NCI-H82 (cell line): ENCODE measurements around the gene CAP2.
A peak's percentile ranks its signal among the peaks of the same experiment; 100 is the strongest.

ENCODE experiments used
- DNase-seq: peaks from one replicate; lab custom pipeline; 2025; lab: John Stamatoyannopoulos, UW

Gene CAP2

GRCh38 chr6:17392978-17393891, at the start of gene CAP2:
TSS of gene CAP2 (plus strand) at chr6:17393595. CDS start at chr6:17421556, 27,961 bp downstream.
- peak; percentile 73 for DNase-seq

- DNase-seq, result no peak
Measured at GRCh38 chr6:17347012-17347411, 46.4 kb upstream of the CAP2 start.

GRCh38 chr6:17349427-17349826, 44.0 kb upstream of the CAP2 start:
- no peak for DNase-seq

DNA sequence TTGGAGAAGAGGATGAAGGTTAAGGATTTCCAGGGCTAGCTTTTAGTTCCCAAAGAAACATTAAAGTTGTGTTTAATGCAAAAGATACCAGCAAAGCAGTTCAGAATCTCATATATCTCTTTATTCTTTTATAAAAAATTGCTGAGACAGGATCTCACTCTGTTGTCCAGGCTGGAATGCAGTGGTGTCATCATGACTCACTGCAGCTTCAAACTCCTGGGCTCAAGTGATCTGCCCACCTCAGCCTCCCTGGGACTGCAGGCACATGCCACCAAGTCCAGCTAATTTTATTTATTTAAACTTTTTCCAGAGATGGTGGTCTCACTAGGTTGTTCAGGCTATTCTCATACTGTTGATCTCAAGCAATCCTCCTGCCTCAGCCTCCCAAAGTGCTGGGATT, 41.1 kb upstream of the CAP2 start:
- DNase-seq, result no peak

DNA sequence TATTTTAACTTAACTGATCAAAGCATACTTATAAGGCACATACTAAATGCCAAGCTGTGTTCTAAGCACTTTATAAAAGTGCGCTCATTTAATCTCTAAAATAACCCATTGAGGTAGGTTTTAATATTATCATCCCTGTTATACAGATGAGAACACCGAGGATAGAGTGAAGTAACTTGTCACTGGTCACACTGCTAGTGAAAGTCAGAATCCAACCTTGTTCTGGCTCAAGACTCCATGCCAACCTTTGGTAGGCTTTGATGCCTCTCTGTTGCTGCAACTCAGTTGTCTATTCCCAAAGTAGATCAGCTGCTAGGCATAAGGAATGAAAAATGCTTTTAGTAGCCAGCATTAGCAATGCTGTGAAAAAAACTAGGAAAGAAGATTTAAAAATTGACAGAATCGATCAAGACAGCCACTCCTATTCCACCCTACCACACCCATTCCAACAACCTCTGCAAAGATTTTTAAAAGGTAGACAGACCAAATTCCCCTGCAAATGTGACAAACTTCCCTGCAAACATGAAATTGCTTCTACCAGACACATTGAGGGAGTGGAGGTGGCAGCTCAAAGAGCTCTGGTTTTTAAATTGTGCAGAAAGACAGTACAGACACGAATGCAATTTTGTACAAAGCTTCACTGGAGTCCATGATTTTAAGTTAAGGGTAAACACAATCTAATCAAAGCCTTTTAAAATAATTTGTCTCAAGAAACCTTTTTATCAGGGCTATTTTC, 39.8 kb upstream of the CAP2 start:
- DNase-seq, result no peak

DNA sequence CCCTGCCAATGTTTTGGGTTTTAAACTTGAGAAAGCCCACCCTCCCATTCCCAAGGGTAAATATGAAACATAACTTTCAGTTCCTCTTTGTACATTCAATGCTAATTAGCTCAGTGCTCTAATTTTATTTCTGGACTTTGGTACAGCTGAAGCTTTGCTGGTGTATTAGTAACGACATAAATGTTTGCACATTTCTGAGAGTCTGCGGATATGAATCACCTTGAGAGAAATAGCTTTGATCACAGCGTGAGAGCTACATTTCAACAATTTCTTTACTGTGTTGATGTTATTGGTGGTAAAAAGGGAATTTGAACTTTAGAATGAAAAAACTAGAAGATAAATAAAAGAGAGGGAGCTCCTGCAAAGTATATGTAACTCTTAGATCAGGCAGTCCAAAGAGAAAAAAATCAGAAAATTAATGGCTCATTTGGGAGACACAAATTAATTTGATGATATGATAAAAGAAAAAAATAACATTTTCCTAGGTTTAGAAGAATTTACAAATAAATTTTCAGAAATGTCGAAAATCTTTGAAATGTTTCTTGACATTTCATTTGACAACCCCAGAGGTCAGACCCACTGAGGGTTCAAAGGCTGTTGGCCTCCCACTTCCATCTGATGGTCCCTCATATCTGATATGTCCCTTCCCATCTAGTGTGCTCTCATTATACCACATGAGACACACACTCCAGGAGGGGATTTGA, 38.5 kb upstream of the CAP2 start:
- DNase-seq, result no peak

DNA sequence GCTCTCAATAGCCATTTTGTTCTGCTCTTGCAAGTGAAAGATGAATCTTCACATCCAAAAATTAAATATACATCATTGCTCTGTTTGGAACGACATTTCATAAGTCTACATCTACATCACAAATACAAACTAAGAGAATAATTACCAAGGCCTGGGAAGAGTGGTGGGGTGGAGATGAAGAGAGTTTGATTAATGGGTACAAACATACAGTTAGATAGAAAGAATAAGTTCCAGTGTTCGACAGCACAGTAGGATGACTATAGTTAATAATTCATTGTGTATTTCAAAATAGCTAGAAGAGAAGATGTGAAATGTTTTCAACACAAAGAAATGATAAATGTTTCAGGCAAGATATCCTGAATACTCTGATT, 38.0 kb upstream of the CAP2 start:
- no peak for DNase-seq

DNA sequence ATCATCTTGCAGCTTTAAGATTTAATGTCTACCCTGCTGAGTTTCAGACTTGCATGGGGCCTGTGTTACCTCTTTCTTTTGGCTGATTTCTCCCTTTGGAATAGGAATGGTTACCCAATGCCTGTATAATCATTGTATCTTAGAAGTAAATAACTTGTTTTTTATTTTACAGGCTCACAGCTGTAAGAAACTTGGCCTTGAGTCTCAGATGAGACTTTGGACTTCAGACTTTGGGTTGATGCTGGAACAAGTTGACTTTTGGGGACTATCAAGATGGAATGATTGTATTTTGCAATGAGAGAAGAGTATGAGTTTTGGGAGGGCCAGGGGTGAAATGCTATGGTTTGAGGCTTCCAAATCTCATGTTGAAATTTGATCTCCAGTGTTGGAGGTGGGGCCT, 34.9 kb upstream of the CAP2 start:
- no peak for DNase-seq

DNA sequence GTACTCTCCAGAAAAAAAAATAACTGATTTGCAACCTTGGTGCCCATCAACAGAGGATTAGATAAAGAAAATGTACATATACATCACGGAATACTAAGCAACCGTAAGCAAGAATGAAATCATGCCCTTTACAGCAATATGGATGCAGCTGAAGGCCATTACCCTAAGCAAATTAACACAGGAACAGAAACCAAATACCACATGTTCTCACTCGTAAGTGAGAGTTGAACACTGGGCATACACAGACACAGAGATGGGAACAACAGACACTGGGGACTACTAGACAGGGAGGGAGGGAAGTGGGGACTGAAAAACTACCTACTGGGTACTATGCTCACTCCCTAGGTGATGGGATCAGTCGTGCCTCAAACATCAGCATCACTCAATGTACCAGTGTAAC, 32.8 kb upstream of the CAP2 start:
- DNase-seq, result no peak

GRCh38 chr6:17361013-17361412, 32.4 kb upstream of the CAP2 start:
- no peak for DNase-seq

DNA sequence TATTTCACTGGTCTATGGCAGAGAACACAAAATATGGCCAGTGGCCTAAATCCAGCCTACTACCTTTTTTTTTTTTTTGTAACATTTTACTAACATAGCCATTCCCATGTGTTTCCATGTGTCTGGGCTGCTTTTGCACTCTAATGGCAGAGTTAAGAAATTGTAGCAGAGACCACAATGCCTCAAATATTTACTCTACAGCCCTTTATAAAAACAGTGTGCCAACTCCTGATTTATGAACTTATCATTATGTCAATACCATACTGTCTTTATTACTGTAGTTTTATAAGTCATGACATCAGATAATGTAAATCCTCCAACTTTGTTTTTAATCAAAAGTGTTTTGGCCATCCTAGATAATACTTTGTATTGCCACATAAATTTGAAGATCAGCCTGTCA, 27.4 kb upstream of the CAP2 start:
- no peak for DNase-seq

GRCh38 chr6:17367868-17368267, 25.5 kb upstream of the CAP2 start:
- no peak for DNase-seq

GRCh38 chr6:17381424-17382147, 11.8 kb upstream of the CAP2 start:
- DNase-seq, result no peak

DNA sequence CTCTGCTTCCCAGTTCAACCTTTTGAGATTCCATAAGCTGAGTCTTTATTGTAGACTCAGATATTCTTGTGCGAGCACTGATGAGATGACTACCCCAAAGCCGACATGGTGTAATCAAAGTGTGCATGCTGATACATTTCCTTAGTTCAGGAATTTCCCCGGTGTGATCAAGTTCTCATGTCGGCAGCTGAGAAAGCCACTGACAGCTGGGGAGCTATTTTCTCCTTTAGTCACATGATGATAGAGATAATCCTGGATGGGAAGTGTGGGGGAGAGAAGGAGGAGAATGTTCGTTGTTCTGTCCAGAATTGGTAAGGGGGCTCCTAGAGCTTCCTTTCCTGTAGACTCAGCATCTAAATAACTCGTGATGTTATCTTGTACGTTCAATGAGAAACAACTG, 7.7 kb upstream of the CAP2 start:
- DNase-seq, result peak; percentile 74

- DNase-seq, result no peak
Measured at GRCh38 chr6:17388365-17388764, 5.0 kb upstream of the CAP2 start.

DNA sequence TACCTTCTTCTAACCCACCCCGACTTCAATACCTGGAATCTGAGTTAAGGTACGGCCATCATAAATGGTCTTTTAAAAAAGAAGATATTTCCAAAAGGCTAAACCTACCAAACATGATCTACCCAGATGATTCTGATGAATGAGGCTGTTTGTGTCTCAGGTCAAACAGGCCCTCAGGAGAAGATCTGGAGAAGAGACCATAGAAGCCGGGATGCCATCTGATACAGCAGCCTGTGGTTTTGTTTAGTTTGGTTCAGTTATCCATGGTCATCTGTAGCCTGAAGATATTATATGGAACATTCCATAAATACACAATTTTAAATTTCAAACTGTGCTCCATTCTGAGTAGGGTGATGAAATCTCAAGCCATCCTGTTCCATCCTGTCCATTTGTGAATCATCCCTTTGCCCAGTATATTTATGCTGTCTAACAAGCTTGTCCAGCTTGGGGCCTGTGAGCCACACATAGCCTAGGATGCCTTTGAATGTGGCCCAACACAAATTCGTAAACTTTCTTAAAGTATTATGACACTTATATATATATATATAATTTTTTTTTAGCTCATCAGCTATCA, 4.0 kb upstream of the CAP2 start:
- no peak for DNase-seq

GRCh38 chr6:17390276-17390675, 3.1 kb upstream of the CAP2 start:
- DNase-seq, result no peak

DNA sequence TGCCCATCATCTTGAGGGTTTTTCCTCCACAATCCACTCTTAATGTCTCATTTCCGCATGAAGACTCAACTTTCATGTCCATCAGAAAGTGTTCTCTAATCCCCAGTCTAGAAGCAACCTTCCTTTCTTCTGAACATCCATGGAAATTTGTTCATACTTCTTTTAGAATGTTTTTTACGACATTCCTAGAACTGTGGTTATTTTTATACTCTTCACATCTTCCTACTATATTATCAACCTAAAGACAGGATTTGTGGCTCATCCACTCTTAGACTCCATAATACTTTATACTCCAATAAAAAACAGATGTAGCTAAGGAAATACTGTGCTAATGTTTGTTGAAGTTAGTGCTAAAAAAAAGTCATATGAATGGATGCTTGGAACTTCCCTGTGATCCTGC, 1.4 kb upstream of the CAP2 start:
- DNase-seq, result no peak

DNA sequence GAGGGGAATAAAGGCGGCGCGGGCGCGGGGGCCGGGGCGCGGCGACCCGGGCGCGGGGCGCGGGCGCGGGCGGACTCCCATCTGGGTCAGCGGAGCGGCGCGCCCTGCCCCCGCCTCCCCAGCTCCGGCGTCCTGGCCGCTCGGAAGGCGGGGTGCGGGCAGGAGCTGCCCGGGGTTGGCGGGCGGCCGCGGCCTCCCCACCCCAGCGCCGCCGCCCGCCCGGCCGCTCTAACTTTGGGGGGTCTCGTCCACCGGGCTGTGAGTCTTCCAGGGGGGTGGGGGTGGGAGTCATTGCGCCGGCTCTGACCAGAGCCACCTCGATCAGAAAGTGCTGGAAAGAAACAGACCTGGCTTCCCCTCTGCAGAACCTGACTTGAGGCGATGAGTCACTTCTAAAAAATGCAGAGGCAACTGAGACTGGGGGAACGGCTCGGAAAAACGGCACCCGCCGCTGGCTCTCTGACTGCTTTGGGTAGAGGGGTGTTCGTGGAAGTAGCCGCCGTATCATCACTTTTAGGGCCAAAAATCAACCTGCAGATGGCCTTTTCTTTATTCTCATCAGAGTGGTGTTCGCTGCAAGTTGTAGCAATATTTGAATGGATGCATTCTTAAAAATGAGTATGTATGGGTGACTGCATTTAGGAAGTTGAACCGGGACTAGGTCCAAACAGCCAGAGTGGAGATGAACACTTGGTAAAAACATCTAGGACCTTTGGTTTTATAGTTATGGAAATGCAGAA, 667 bp downstream of the CAP2 start:
- peak; percentile 12 for DNase-seq

- no peak for DNase-seq
Measured at GRCh38 chr6:17395112-17395511, 1.7 kb downstream of the CAP2 start.

DNA sequence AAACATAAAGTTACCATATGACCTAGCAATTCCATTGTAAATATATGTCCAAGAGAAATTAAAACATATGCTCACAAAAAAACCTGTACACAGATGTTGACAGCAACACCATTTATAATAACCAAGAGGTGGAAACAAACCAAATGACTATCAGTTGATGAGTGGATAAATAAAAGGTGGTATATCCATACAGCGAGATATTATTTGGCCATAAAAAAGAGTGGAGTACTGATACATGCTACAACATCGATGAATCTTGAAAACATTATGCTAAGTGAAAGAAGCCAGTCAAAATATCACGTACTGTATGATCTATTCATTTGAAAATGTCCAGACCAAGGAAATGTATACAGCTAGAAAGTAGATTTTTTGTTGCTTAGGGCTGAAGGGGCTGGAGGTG, 2.9 kb downstream of the CAP2 start:
- DNase-seq, result no peak
